ENCODE measurements around the gene RAPGEF2. TPM values are rescaled to one million over a fixed set of nuclear protein-coding genes. Genes with fewer than 3 reads are reported as not detected.
"Not testable (repeated sequence)": the region's sequence is repeated elsewhere in the genome, so short reads cannot be mapped to it uniquely, and the experiment has no call there.

RAPGEF2 gene
- total RNA-seq, 1 donor from 2014 or later, result 56.4 TPM

DNA sequence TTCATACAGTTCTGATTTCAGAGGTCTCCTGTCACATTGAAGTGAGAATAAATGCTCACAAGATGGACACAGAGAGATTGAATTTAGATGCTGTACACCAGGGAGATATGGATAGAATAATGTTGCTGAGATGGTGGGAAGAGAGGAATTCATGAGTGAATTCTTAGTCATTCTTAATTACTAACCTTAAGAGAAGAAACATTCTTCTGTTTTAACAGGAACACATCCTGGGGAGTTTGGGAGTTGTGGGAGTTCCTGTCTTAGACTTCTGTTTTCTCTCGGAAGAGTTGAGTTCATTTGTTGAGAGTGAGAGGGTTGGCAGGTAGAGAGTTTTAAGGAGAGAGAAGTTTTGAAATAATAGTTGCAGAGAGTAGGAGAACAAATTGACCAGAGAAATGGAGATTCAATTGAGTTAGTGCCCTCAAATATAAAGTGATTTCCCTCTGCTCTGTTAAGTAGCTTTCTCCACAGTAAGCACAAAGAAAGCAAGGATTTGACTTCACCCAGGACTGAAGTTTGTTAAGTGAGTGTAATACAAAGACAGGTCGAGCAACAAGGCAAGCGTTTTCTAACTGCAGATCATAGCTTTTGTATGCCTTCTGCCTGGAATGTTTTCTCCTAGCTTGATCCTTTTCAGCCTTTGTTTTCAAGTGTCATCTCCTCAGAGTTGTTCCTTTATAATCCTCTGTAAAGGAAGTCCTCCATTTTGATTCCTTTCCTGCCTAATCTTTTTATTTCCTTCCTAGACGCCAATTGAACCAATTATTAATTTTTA is 205.9 kb downstream of the RAPGEF2 start:
- DNase-seq (ENCODE audit: low spot score), result no peak

DNA sequence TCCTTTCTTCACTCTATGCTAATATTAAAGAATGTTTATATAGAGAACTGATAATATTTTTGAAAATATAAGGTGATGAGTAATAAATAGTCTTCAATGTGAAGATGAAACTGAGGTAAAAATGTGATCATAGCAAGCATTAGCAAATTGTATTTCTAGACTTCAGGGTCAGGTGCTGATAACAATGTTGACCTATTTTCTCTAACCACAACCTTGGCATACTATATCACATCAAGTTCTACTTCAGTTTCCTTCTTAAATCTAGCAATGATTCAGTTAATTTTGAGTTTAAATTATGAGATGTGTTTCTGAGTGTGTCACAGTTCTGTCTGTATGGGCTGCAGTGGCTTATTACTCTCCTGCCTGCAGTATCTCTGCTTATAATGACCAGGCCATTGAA is 209.4 kb downstream of the RAPGEF2 start:
- no peak for DNase-seq (ENCODE audit: low spot score)

DNA sequence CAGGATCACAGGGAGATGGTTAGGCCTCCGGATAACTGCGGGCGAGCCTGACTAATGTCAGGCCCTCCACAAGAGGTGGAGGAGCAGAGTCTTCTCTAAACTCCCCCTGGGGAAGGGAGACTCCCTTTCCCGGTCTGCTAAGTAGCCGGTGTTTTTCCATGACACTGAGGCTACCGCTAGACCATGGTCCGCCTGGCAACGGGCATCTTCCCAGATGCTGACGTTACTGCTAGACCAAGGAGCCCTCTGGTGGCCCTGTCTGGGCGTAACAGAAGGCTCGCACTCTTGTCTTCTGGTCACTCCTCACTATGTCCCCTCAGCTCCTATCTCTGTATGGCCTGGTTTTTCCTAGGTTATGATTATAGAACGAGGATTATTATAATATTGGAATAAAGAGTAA is 213.0 kb downstream of the RAPGEF2 start:
- not testable (repeated sequence) for DNase-seq (ENCODE audit: low spot score)

DNA sequence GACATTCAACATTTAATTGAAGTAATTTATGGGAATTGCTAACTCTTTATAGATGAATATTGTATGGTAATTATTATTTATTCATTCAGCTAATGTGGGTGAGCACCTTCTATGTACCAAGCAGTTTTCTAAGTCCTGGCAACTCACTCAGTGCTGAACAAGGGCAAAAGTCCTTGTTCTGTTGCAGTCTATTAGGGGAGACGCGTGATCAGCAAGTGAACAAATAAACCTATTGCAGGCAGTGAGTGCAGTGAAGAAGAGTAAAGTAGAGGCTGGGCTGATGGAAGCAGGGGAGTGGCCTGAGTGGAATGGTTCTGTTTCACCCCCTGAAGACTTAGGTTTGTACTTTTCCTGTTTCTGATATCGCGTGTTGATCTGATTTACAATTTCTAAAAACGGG is 214.3 kb downstream of the RAPGEF2 start:
- no peak for DNase-seq (ENCODE audit: low spot score)

DNA sequence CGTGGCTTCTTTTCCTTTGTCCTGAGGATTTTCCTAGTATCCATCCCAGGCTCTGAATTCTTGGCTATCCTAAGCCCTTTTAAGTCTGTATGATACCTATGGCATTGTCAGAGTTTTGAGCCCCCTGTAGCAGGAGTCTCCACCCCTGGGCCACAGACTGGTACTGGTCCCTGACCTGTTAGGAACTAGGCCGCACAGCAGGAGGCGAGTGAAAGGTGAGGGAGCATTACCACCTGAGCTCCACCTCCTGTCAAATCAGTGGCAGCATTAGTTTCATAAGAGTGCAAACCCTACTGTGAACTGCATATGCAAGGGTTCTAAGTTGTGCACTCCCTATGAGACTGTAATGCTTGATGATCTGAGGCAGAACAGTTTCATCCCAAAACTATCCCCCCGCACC is 216.1 kb downstream of the RAPGEF2 start:
- DNase-seq (ENCODE audit: low spot score), result no peak

DNA sequence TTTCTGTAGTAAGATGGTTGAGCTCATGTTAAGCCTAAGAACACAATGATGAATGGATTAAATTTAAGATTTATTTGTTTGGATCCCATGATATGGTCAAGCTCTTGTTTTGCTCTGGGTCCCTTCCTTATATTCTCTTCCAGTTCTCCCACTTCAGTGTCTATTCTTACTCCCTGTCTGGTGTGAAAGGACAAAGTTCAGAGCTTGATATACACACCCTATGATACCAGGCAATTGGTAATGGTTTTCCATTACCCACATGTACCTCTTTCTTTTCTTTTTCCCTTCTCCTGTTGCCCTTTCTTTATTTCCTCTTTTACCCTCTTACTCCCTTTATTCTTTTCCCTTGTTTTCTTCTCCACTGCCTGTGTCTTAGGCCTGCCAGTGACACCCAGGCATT is 223.6 kb downstream of the RAPGEF2 start:
- DNase-seq (ENCODE audit: low spot score), result no peak

DNA sequence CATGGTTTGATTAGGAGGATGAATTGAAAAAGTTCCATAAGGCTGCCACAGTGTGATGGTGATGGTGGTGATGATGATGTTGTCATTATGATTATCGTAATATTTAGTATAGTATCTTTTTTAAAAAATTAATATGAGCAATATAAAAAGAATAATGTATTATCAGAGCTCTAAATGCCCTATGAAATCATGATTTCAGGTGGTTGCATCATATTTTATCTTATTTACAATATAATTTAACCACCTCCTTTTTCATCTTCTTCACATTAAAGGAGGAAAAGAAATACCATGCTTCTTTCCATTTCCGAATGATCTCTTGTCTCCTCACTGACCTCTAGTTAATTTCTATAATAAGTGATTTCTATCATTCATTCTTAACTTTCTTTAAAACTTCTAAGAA is 225.9 kb downstream of the RAPGEF2 start:
- DNase-seq (ENCODE audit: low spot score), result no peak

DNA sequence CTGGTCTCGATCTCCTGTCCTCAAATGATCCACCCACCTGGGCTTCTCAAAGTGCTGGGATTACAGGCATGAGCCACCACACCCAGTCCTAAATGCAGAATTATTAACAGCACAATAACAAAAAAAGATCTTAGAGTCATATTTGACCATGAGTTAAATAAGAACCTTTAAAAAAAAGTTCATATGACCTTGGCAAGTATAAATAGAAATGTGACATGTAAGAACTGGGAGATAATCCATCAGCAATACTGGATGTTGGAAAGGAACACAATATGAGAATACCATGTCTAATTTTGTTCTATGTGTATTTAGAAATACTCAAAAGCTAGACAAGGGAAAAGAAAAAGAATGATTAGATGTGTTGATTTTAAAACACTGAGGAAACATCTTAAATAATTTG is 231.6 kb downstream of the RAPGEF2 start:
- DNase-seq (ENCODE audit: low spot score), result no peak

DNA sequence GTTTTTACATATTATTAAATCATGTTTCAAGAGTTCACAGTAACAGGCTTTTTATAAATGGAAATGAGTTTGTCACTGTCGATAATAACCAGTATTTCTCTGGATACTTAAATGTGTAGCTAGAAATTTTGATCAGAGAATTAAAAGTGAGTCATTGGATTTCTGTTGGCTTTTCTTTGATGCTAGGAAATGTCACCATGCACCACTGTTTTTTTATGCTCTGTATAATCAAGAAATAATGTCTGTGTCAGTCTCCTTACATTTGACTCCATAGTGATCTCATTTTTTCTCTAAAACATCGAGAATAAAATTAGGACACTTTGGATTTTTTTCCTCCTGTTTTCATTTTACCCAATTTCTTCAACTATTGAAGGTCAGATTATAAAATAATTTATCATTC is 234.2 kb downstream of the RAPGEF2 start:
- no peak for DNase-seq (ENCODE audit: low spot score)

DNA sequence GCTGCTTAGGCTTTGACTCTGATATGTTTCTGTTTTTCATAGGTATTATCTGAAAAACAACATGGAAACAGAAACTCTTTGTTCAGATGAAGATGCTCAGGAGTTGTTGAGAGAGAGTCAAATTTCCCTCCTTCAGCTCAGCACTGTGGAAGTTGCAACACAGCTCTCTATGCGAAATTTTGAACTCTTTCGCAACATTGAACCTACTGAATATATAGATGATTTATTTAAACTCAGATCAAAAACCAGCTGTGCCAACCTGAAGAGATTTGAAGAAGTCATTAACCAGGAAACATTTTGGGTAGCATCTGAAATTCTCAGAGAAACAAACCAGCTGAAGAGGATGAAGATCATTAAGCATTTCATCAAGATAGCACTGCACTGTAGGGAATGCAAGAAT is 238.6 kb downstream of the RAPGEF2 start:
- no peak for DNase-seq (ENCODE audit: low spot score)

DNA sequence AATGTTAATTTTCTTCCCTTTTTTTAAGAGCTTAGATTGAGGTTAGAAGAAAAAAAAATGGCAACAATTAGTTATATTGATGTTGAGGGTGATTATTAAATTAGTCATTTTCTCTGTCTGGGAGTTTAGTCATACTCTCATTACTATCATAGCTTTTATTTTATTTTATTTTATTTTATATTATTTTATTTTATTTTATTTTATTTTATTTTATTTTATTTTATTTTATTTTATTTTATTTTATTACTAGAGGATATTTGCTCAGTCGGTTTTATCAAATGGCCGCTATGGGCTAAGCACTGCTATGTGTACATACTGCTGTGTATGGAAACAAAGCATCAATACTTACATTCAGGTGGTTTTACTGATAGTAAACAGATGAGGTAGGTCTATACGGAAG is 239.5 kb downstream of the RAPGEF2 start:
- no peak for DNase-seq (ENCODE audit: low spot score)

DNA sequence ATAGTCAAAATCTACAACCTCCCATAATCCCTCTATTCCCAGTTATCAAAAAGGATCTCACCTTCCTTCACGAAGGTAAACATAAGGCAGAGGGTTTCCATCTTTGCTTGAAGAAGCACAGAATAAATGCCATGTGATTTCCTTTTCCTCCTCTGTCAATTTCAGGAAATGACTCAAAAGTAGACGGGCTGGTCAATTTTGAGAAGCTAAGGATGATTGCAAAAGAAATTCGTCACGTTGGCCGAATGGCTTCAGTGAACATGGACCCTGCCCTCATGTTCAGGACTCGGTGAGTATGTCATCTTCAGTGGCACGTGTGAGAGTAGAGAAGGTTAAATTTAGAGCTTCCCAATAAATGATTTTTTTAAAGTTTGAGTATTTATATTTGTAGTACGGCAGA is 240.2 kb downstream of the RAPGEF2 start:
- no peak for DNase-seq (ENCODE audit: low spot score)

DNA sequence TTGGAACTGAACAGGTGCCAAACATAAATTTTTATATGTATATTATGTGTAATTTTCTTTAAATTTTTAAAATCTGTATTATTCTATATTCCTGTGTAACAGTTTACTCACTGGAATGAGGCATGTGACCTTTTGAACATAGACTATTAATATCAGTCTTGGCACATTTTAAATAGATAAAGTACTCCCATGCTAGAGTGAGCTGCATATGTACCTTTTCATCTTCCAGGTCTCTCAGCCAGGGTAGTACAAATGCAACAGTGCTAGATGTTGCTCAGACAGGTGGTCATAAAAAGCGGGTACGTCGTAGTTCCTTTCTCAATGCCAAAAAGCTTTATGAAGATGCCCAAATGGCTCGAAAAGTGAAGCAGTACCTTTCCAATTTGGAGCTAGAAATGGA is 242.0 kb downstream of the RAPGEF2 start:
- no peak for DNase-seq (ENCODE audit: low spot score)

DNA sequence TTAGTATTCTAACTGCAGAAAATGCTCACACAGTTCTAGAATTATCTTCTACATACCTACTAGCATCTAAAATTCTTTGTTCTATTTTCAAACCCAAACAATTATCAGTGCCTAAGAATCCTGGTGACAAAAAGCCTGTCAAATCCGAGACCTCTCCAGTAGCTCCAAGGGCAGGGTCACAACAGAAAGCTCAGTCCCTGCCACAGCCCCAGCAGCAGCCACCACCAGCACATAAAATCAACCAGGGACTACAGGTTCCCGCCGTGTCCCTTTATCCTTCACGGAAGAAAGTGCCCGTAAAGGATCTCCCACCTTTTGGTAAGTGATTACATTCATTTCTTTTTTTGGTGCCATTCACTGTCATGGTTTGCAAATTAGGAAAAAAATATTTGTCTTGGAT is 243.8 kb downstream of the RAPGEF2 start:
- DNase-seq (ENCODE audit: low spot score), result no peak

DNA sequence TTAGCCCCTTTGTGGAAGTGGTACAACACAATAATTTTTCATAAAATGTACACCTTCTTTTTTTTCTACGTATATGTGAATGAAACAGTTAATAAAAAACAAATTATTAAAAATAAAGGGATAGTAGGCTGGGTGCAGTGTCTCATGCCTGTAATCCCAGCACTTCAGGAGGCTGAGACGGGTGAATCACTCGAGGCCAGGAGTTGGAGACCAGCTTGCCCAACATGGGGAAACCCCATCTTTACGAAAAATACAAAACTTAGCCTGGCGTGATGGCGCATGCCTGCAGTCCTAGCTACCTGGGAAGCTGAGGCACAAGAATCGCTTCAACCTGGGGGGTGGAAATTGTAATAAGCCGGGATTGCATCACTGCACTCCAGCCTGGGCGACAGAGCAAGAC is 244.9 kb downstream of the RAPGEF2 start:
- no peak for DNase-seq (ENCODE audit: low spot score)

DNA sequence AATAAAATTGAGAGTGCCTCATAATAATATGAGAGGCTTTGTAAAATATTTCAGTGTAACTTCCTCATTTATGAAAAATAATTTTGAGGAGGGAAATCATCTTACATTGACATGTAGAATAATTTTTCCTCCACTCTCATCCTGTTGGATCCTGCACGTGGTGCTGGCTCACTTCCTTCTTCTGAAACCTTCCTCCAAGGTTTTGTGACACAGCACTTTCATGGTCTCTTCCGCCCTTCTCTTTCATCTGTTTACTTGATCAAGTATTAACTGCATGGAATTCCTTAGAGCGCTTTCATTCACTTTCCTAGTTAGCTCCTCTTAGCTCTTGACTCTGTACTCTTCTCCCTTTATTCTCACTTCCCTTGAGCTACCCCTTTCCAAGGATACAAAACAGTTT is 246.5 kb downstream of the RAPGEF2 start:
- DNase-seq (ENCODE audit: low spot score), result no peak

DNA sequence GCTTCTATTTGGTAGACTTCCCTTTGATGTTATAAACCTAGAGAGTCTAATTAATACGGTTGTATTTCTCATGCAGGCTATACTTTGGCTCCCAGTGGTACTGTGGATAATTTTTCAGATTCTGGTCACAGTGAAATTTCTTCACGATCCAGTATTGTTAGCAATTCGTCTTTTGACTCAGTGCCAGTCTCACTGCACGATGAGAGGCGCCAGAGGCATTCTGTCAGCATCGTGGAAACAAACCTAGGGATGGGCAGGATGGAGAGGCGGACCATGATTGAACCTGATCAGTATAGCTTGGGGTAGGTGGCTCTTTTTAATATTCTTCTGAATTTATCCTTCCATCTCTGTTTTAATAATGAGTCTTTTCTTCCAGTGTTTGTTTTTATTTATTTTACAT is 249.7 kb downstream of the RAPGEF2 start:
- DNase-seq (ENCODE audit: low spot score), result no peak

DNA sequence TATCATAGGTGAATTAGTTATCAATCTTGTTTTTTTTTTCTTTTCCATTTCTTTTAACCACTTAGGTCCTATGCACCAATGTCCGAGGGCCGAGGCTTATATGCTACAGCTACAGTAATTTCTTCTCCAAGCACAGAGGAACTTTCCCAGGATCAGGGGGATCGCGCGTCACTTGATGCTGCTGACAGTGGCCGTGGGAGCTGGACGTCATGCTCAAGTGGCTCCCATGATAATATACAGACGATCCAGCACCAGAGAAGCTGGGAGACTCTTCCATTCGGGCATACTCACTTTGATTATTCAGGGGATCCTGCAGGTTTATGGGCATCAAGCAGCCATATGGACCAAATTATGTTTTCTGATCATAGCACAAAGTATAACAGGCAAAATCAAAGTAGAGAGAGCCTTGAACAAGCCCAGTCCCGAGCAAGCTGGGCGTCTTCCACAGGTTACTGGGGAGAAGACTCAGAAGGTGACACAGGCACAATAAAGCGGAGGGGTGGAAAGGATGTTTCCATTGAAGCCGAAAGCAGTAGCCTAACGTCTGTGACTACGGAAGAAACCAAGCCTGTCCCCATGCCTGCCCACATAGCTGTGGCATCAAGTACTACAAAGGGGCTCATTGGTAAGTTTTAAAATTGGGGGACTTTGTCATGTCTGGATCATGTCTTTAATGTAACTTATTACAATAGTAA is 250.7 kb downstream of the RAPGEF2 start:
- DNase-seq (ENCODE audit: low spot score), result no peak

DNA sequence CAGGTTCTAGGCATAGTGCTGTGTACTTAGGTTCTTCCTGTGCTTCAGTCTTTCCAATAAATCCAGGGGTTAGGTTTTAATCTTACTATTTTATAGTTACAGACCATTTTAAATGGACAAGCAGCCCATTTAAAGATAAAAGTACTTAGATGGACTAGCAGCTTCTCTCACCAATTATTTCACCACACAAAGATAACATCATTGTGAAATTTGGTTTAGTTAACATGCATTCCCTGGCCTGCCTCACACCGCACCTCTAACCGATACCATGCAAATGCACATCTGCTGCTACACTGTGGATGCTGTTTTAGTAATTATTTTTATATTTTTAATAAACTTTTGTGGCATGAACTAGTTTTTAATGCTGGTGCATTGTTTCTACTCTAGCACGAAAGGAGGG is 252.6 kb downstream of the RAPGEF2 start:
- no peak for DNase-seq (ENCODE audit: low spot score)

DNA sequence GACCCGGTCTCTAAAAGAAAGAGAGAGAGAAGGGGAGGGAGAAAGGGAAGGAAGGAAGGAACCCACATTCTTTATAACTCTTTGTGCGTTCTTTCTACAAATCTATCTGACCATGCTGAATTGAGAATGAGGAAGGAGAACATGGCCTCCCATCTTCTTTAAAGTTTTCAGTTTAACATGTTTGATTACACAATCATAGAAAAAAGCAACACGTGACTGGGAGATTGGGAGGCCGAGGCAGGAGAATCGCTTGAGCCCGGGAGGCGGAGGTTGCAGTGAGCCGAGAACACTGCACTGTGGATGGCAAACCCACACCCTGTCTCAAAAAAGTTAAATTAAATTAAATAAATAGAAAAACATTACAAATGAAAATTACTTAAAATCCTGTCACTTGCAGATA is 254.5 kb downstream of the RAPGEF2 start:
- no peak for DNase-seq (ENCODE audit: low spot score)

DNA sequence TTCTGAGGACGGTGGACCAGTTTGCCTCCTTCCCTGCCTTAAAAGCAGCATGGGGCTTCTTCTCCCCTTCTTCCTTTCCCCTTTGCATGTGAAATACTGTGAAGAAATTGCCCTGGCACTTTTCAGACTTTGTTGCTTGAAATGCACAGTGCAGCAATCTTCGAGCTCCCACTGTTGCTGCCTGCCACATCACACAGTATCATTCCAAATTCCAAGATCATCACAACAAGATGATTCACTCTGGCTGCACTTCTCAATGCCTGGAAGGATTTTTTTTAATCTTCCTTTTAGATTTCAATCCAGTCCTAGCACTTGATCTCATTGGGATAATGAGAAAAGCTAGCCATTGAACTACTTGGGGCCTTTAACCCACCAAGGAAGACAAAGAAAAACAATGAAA is 255.3 kb downstream of the RAPGEF2 start:
- DNase-seq (ENCODE audit: low spot score), result no peak

DNA sequence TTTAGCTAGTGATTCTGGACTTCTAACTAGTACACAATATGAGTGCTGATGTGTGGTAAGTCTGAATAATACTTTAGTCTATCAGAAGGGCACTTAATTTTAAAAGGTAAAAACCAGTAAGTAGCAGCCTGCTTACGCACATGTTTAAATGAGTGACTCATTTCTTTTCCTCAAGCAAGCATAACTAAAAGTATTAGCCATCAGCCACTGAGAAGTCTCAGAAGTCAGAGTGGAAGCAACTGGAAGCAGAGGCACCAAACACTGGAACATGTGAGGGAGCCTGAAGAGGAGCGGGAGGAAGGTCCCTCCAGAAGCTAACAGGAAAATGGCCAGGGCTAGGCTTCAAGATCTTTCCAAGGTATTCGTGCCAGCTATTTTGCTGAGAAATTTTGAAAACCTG is 257.7 kb downstream of the RAPGEF2 start:
- no peak for DNase-seq (ENCODE audit: low spot score)

DNA sequence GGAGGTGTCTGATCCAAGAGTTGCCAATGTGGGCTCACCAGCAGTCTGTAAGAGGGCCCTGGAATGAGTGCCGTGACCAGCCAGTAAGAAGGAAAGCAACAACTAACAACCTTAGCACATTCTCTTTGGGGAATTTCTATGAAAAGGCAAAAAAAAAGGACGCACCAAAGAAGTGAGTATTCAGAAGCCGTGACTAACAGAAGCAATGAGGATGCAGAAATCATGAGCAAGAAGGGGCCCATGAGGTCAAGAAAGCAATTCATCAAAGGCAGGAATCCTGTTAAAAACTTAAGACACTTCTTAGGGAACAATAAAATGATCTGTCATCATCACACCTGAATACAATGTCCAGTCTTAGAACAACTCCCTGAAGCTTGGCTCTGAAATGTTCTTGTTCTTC is 260.5 kb downstream of the RAPGEF2 start:
- no peak for DNase-seq (ENCODE audit: low spot score)

Data from ureter (tissue), 1 donor.